Epidermal melanocyte (primary cell): ENCODE data around the gene SGIP1.

Source experiments
- DNase-seq: peaks from one replicate; pipeline ENCODE4 v3.0.0; 2011; ENCODE audit warnings: low spot score; ENCODE audit not compliant: insufficient read length

Gene SGIP1, protein sequence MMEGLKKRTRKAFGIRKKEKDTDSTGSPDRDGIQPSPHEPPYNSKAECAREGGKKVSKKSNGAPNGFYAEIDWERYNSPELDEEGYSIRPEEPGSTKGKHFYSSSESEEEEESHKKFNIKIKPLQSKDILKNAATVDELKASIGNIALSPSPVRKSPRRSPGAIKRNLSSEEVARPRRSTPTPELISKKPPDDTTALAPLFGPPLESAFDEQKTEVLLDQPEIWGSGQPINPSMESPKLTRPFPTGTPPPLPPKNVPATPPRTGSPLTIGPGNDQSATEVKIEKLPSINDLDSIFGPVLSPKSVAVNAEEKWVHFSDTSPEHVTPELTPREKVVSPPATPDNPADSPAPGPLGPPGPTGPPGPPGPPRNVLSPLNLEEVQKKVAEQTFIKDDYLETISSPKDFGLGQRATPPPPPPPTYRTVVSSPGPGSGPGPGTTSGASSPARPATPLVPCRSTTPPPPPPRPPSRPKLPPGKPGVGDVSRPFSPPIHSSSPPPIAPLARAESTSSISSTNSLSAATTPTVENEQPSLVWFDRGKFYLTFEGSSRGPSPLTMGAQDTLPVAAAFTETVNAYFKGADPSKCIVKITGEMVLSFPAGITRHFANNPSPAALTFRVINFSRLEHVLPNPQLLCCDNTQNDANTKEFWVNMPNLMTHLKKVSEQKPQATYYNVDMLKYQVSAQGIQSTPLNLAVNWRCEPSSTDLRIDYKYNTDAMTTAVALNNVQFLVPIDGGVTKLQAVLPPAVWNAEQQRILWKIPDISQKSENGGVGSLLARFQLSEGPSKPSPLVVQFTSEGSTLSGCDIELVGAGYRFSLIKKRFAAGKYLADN

DNA sequence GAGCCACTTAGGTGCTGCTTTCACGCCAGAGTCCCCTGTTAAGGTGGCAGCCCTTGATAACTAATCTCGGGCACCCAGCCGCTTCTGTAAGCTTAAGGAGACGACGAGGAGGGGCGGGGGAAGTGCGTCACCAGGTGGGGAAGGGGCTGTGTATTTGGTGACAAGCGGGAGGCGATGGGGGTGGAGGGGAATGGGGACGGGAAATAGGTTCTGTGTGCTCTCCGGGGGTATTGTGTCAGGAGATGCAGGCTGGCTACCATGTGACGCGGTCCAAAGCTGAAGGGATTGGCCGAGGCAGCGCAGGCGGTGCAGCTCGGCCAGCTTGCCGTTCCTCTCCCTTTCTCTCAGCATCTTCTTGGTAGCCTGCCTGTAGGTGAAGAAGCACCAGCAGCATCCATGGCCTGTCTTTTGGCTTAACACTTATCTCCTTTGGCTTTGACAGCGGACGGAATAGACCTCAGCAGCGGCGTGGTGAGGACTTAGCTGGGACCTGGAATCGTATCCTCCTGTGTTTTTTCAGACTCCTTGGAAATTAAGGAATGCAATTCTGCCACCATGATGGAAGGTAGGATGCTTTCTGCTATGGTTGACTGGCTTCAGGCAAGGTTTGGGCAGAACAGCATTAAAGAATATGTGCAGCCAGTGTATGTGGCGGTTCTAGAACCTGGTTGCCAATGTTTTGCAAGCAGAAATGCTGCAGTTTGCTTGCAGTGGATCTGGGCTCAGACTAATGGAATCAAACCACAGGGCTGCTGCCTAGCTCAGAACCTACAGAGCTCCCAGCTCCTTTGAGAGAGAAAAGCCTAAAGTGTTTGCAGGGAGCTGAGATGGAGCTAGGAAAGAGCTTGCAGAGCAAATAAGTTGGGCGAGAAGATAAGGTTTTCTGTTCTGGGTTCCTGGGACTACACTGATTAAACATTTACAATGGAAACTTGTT, at the start of gene SGIP1:
SGIP1 (plus strand) TSS at position 350 of the 937 bp plus-strand sequence; CDS start at position 556, 206 bp downstream.
- no peak for DNase-seq

DNA sequence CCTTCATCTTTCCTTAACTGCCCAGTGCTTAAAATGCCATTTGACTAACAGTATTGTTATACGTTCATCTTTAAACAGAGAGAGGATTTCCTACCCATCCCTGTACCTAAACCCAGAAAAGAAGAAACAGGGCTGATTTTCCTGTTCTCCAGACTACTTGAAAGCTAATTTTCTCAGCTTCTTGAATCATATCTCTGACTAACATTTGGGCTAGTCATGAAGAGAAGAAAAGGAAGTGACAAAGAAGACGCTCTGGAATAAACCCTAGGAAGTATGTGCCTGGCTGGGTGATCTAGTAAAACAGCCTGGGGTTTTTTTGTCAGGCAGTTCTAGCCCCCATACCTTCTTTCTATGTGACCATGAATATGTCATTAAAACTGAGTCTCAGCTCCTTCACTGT, 44.8 kb upstream of the SGIP1 start:
- DNase-seq, result no peak

DNA sequence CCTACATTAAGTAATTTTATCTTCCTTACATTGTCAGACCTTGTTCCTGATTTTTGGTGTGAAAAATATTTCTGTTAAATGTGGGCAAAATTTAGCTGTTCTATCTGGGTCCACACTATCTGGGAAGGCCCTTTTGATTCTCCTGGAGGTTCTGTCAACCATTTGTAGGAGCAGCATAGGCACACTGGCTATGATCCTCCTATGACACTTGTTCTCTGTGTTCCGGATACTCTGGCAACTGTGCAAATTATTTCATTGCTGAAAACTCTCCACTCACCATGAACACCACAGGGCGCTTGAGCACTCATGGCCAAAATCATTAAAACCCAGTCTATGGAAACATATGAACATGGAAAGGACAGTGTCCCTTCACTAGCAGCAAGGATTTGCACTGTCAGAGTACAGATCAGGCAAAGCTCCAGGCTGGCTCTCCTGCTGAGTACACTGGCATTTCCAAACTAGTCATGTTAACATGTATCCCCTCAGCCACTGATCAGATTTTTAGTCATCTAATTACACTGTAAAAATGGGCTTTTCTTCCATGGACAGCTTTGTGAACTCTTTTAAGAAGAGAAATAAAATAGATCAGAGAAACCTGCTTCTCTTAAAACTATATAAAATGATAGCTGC, 43.9 kb upstream of the SGIP1 start:
- DNase-seq, result no peak

DNA sequence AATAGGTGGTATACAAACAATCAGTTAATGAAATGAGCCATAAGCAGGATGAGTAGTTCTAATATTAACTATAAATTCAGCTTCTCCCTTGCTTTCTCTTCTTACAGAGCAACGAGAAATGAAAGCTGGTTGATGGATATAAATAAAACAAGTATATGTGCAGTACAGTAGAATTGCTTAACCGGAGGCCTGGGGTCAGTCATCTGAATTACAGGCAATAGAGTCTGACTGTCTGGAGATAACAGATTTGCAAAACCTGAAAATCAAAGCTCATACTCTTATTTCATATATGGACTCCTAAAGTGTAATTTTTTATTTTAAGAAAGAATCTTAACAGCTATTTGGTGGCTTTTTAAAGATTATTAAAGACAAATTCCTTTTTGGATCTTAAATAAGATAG, 43.1 kb upstream of the SGIP1 start:
- no peak for DNase-seq

DNA sequence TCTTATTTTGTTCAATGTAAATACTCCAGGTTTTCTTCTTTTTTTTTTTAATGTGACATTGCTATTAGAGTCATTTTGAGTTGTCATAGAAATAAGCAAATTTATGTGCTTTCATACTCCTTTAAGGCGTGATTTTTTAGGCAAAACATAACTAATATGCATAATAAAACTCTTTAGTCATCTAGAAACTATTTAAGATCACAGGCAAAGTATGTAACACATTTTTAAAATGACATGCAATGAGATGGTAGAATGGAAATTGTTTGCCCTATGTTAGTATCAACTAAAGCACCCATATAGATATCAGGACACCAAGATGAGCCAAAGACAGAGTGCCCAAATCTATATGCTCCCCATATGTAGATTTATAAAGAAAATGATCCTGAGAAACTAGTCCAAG, 41.5 kb upstream of the SGIP1 start:
- DNase-seq, result no peak

DNA sequence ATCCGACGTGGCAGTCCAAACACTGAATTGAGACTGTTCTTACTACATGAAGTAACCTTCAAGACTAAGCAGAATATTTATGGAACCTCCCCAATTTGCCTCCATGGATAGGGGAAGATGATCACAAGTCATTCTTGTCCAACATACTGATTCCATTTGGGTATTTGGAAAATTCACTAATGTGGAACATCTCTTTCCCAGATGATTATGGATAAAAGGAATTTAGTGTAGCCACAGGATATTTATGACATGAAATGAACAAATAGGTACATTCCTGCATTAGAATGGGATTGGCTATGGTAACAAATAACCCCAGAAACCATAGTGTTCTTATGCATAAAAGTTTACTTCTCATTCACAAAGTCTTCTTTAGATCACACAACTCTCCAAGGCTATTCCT, 40.2 kb upstream of the SGIP1 start:
- DNase-seq, result no peak

DNA sequence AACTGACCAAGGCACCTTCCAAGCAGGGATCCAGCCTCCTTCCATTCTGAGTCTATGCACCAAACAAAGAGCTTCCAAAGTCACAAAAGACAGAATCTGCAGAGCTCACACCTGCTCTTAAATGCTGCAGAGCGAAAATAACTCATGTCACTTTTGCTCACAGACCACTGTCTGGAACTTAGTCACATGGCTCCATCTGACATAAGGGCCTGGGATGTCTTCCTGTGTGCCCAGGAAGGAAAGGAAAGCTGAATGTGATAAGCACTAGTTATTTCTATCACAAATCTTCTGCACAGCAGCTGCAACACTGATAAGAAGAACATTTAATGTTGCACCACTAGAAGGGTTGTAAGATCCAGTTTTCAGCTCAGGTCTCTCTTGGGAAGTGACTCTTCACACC, 39.5 kb upstream of the SGIP1 start:
- no peak for DNase-seq

DNA sequence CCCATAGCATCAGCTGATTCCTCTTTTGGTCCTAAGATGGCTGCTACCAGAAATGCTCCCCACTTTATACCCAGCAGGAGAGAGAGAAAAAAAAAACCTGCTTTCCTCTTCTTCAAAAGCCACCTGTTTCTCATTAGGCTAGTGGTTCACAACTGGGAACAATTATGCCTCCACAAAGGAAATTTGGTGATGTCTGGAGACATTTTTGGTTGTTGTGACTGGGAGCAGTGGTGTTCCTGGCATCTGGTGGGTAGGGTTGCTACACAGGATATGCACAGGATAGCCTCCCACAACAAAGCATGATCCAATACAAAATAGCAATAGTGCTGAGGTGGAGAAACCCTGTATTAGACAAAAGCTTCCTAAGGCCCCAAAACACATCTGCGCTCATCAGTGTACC, 38.5 kb upstream of the SGIP1 start:
- no peak for DNase-seq

DNA sequence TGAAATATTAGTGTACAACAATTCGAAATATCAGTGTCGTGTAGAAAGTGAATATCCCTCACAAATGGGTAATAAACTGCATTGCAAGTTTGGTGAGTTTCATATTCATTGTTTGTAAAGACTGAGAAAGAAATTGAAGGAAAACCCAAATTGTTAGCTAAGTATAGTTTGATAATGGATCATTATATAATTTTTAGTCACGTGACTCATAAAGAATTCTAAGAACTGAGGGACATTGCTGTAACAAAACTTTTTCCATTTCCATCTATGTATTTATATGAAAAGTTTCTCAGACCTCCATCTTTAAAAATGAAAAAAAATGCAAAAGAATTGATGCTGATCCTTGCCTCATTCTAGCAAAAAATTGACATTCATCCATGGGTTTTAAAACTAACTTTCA, 36.0 kb upstream of the SGIP1 start:
- DNase-seq, result no peak

DNA sequence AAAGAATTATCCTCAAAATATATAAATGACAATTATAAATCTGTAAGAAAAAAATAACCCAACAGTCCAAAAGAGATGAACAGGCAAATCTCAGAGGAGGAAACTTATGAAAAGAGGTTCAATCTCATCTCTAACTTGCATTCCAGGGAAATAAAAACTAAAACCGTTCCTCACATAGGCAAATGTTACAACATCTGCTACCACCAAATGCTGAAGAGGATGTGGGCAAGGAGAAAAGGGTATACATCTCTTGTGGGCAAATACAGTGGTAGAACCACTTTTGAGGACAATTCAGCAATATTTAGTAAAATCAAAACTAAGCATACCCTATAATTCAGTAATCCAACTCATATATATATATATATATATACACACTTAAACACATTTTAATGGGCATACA, 33.7 kb upstream of the SGIP1 start:
- DNase-seq, result no peak

DNA sequence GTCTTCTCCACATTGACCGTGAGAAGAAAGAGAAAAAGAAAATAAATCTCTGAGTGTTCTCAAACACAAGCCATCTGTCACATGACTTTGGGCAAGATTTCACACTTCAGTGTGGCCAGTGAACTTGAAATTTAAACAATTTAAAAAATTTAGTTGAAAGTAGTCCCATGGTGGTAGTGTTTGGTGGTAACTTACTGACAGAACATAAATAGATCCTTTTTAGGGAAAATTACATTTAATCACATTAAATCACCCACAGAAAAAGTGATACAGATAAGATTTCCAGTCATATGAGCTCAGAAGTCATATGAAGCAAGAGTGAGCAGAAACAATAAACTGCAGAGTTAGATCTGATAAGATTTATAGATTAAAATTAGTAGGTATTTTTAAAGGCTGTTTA, 31.9 kb upstream of the SGIP1 start:
- DNase-seq, result no peak

DNA sequence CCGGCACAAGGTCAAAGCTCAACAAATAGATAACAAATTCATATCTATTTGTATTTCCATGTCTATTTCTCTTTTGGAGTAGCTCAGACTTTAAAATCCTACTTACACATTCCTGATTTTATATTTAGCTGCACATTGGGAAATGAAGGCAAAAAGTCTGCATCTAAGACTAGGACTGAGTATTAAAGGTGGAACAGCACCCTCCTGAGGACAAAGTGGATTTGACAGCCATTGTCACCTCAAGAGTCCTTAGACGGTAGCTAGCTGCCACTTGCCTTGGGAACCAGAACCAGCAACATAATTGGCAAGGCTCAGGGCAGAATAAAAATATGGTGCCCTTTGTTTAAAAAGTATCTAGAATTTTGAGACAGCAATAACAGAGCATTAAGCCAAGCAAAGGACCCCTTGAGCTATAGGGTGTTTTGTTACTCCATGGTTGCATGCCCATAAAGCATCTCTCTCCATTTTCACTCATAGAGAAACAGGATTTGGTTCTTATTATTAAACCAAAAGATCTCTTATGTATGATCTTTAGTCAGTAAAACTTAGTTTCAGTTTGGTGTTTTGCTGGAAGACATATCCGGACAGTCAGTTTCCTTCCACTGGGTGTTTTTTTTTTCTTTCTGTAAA, 30.0 kb upstream of the SGIP1 start:
- DNase-seq, result no peak

DNA sequence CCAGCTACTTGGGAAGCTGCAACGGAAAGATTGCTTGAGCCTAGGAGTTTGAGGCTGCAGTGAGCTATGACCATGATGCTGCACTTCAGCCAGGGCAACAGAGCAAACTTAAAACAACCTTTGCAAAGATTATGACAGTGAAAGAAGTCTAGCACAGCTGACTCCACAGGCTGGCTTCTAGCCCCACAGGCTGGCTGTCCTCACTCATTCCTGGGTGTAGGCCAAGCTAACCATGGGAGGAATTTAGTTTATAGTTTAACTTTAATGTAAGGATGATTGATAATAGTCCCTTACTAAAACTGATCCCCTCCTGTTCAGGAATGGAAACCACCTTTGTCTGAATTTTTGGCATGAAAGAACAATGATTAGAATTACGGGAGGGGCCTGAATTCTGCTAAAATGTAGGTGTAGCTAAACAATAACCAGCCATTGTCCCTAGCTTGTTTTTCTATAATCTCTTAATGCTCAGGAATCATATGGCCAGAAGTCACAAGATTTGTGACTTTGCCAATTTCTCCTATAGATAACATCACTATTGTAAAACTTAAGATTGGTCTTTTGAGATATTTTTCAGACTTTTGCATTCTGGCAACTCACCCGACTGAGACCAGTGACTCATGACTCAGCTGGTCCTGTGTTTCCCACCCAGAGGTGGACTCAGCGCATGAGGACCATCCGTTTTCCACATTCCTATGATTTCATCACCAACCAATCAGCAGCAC, 28.1 kb upstream of the SGIP1 start:
- DNase-seq, result no peak

DNA sequence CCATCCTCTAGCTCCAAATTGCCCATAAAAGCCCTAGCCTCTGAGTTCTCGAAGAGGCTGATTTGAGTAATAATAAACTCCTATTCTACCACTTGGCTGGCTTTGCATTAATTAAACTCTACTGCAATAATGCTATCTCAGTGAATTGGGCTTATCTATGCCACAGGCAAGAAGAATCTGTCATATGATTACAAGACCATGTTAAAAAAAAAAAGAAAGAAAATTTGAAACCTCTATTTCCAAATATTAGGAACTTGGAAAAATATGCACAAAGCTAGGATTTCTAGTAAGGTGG, 27.6 kb upstream of the SGIP1 start:
- no peak for DNase-seq

DNA sequence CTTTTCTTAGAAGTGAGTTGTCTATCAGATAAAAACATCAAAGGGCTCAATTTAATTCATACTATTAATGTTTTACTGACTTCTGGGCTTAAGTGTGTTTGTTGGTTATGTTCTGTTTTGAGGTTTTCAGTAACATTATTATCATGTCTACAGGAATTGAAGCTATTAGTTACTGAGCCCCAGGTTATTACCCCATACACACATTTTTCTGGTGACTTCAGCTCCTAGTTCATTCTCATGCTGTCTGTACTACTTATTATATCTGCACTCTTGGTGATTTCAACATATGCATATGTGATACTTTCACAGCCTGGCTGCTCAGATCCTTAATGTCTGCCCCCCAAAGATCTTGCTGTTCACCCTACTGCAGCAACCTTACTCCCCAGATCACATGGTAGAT, 27.0 kb upstream of the SGIP1 start:
- no peak for DNase-seq

DNA sequence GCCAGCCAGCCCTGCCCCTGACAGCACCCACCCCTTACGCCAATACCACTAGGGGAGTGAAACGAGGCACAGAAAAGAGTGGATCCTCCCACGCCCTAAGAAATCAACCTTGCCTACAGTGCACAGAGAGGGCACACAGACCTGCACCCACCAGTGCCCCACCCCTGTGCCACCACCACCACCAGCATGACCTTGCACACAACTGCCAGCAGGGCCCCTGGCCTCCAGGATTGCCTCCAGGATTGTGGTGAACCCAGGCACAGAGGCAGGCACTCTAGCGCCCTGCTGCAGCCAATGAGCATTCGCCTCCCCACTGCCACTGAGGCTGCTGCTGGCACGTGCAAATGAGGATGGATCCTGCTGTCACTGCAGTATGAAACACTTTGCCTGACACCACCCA, 23.5 kb upstream of the SGIP1 start:
- no peak for DNase-seq

DNA sequence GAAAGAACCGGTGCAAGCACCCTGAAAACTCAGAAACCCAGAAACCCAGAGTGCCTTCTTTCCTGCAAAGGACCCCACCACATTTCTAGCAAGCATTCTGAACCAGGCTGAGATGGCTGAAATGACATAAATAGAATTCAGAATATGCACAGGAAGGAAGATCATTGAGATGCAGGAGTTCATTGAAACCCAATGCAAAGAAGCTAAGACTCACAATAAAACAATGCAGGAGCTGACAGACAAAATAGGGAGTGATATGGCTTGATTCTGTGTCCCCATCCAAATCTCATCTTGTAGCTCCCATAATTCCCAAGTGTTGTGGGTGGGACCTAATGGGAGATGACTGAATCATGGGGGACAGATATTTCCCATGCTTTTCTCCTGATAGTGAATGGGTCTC, 22.8 kb upstream of the SGIP1 start:
- DNase-seq, result no peak

DNA sequence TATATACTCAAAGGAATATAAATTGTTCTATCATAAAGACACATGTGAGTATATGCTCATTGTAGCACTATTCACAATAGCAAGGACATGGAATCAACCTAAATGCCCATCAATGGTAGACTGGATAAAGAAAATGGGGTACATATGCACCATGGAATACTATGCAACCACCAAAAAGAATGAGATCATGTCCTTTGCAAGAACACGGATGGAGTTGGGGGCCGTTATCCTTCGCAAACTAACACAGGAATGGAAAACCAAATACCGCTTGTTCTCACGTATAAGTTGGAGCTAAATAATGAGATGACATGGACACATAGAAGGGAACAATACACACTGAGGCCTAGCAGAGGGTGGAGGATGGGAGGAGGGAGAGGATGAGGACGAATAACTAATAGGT, 16.0 kb upstream of the SGIP1 start:
- DNase-seq, result no peak

DNA sequence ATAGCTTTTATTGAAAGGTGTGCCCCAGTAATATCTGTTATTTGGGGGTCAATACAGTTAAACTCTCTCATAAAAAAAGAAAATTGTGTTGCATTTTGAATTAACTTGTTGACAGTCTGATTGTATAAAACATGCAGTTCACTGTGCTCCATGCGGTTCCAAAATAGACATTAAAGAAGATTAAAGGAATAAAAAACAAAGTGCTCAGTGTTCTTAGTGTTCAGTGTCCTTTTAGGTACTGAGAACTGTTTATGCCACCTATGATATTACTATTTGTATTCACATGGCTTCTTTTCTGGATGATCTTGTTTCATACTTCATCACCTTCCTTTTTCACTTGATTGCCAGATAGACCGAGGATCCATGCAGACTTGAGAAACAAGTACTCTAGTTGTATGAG, 15.3 kb upstream of the SGIP1 start:
- no peak for DNase-seq

DNA sequence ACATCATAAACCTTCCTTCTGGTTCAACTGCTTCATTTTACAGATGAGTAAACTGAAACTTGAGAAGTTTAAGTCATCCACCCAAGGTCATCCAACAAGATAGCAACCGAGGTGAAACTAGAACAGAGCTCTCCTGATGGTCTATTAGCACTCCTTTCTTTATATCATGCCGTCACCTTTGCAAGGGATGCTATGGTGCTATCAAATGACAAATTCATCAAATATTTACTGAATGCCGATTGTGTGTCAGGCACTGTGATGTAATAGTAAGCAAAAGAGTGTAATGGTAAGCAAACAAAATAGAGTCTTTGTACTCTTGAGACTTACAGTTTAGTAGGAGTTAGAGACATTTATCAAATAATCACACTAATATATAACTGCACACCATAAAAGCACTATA, 14.0 kb upstream of the SGIP1 start:
- no peak for DNase-seq
